Natural killer cell (primary cell): Measurements from ENCODE around the gene KRTDAP. TPM values are rescaled to one million over a fixed set of nuclear protein-coding genes. Genes with fewer than 3 reads are reported as not detected.

Experiments used
- ATAC-seq, 3 donors: fragments of 150-1000 bp in 2 of 3; fragments of 200-7000 bp in 1 of 3; cut with Tn5 transposase; 1 replicate in 1 of 3; 2 replicates in 2 of 3; pipeline ENCODE4 v1.10.0; 2021; ENCODE audit warnings: mild to moderate bottlenecking in 2 of 3, moderate library complexity in 2 of 3
- DNase-seq, 2 donors: peaks; one replicate each; pipeline versions ENCODE4 v3.0.0 to v3.0.0-alpha.2; 2013 to 2021; ENCODE audit warnings: mixed read lengths in 1 of 2
- H3K27ac ChIP-seq: one replicate; pipeline ENCODE4 v1.5.1; 2013; ENCODE audit warnings: mild to moderate bottlenecking, low read length
- H3K27me3 ChIP-seq: one replicate; pipeline ENCODE4 v1.6.1; 2013; ENCODE audit warnings: low read length; ENCODE audit not compliant: control insufficient read depth, insufficient read depth
- H3K36me3 ChIP-seq: one replicate; pipeline ENCODE4 v1.6.1; 2013; ENCODE audit warnings: low read length; ENCODE audit not compliant: control insufficient read depth, insufficient read depth
- H3K4me1 ChIP-seq: one replicate; pipeline ENCODE4 v1.6.1; 2013; ENCODE audit warnings: low read length; ENCODE audit not compliant: control insufficient read depth, insufficient read depth
- H3K4me3 ChIP-seq: one replicate; pipeline ENCODE4 v1.5.1; 2013; ENCODE audit warnings: low read length
- H3K9me3 ChIP-seq: one replicate; pipeline ENCODE4 v1.6.1; 2013; ENCODE audit warnings: low read length; ENCODE audit not compliant: control insufficient read depth, insufficient read depth
- H3K27ac Mint-ChIP-seq, 2 donors: one replicate each; pipeline ENCODE4 v1.8.0; 2022; ENCODE audit warnings: mild to moderate bottlenecking in 2 of 2, mixed read lengths in 2 of 2, moderate library complexity in 1 of 2
- H3K27me3 Mint-ChIP-seq, 2 donors: one replicate each; pipeline ENCODE4 v1.8.0; 2022; ENCODE audit warnings: low read depth in 2 of 2, mixed read lengths in 2 of 2
- H3K36me3 Mint-ChIP-seq: one replicate; pipeline ENCODE4 v1.8.0; 2022; ENCODE audit warnings: mixed read lengths
- H3K4me1 Mint-ChIP-seq, 2 donors: one replicate each; pipeline ENCODE4 v1.8.0; 2022; ENCODE audit warnings: mixed read lengths in 2 of 2
- H3K4me3 Mint-ChIP-seq: one replicate; pipeline ENCODE4 v1.8.0; 2022; ENCODE audit warnings: mild to moderate bottlenecking, moderate library complexity, mixed read lengths
- H3K9me3 Mint-ChIP-seq, 2 donors: one replicate each; pipeline ENCODE4 v1.8.0; 2022; ENCODE audit warnings: mixed read lengths in 2 of 2
- WGBS: methylation state at CpG from one replicate; pipeline ENCODE4 v1.1.7; 2013; ENCODE audit warnings: missing lambda C conversion rate; ENCODE audit not compliant: insufficient coverage; 5-methylcytosine and 5-hydroxymethylcytosine counted together
- intact Hi-C: fragments of 100-400 bp; cut with micrococcal nuclease; formaldehyde crosslinking; loops from one replicate; pipeline ENCODE4 v1.14.2; 2022
- total RNA-seq, 4 donors: library from RNA; stranded (reverse); fragments of 120-200 nt in 1 of 4; gene quantifications; one replicate each; pipeline versions ENCODE4 v1.2.3 to v1.2.4, GENCODE V29; 2013 to 2022
- TF ChIP-seq, protein P1 (sequence below): fragments of 200-600 bp; IDR thresholded peaks from one replicate; pipeline ENCODE4 v1.8.0; 2022; ENCODE audit warnings: antibody characterized with exemption

Gene KRTDAP
- total RNA-seq, 3 donors from 2014 or later (not counting 1 experiment from before 2014, with no cell fraction given): not detected

- ATAC-seq: no peak
- TF ChIP-seq, protein P1, sequence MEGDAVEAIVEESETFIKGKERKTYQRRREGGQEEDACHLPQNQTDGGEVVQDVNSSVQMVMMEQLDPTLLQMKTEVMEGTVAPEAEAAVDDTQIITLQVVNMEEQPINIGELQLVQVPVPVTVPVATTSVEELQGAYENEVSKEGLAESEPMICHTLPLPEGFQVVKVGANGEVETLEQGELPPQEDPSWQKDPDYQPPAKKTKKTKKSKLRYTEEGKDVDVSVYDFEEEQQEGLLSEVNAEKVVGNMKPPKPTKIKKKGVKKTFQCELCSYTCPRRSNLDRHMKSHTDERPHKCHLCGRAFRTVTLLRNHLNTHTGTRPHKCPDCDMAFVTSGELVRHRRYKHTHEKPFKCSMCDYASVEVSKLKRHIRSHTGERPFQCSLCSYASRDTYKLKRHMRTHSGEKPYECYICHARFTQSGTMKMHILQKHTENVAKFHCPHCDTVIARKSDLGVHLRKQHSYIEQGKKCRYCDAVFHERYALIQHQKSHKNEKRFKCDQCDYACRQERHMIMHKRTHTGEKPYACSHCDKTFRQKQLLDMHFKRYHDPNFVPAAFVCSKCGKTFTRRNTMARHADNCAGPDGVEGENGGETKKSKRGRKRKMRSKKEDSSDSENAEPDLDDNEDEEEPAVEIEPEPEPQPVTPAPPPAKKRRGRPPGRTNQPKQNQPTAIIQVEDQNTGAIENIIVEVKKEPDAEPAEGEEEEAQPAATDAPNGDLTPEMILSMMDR: no peak
- H3K4me3 Mint-ChIP-seq: no peak overlapping the region
- no peak overlapping the region for H3K4me3 ChIP-seq
- no peaks in the 10 kb centered on the region for H3K36me3 Mint-ChIP-seq
- no peaks in the 10 kb centered on the region for H3K36me3 ChIP-seq
- H3K9me3 ChIP-seq: no peaks in the 10 kb centered on the region
- H3K27ac ChIP-seq: no peak overlapping the region
- no peaks in the 10 kb centered on the region for H3K4me1 Mint-ChIP-seq
- WGBS: 73% methylated on average over 4 of the region's 4 CpGs
- H3K4me1 ChIP-seq: no peaks in the 10 kb centered on the region
- no peaks in the 10 kb centered on the region for H3K27me3 ChIP-seq
- H3K27me3 Mint-ChIP-seq: peaks cover 9 to 24% of the 10 kb centered on the region in 2 donors
- no peak for DNase-seq
- H3K27ac Mint-ChIP-seq: no peak overlapping the region
- intact Hi-C loops: no loop called here
- no peaks in the 10 kb centered on the region for H3K9me3 Mint-ChIP-seq
Measured at GRCh38 chr19:35525873-35526272, 35.6 kb upstream of the KRTDAP start.

DNA sequence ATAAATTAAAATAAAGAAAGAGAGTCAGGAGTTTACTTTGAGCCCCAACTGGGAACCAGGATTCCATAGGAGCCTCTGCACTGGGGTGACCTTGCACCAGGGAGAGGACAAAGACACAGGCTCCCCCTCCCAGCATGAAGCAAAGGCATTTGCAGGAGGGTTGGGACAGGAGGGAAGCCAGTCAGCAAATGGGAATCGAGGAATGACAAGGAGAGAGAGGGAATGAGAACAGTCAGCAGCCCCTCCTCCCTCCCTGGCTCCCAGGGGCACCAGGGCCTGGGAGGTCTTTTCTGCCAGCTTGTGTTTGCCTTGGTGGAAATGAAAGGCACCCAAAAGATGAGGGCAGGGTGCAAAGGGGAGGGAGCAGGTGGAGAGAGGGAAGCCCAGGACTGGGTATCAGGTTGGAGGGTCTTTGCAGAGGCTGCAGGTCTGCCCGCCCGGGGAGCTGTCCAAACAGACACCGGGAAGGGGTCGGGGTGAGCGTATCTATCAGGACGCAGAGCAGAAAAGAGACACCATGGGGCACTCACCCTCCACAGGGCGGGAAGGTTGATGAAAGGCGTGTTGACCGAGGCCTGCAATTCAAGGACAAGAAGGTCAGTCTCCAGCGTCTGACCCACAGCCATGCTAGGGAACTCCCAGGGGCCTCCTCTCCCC lies 34.0 kb upstream of the KRTDAP start:
- Mint-ChIP-seq H3K4me3 (no peak overlapping the region), H3K4me1 (no peaks in the 10 kb centered on the region), H3K36me3 (no peaks in the 10 kb centered on the region), H3K27me3 (peaks cover 14 to 21% of the 10 kb centered on the region in 2 donors), H3K9me3 (no peaks in the 10 kb centered on the region), H3K27ac (no peak overlapping the region)
- Histone ChIP-seq H3K4me1 (no peaks in the 10 kb centered on the region), H3K27me3 (no peaks in the 10 kb centered on the region), H3K9me3 (no peaks in the 10 kb centered on the region), H3K27ac (no peak overlapping the region), H3K36me3 (no peaks in the 10 kb centered on the region), H3K4me3 (no peak overlapping the region)
- DNase-seq: no peak
- intact Hi-C loops: no loop called here
- TF ChIP-seq, protein P1: no peak
- WGBS: 80% methylated on average over 11 of the region's 11 CpGs
- ATAC-seq: no peak

- Mint-ChIP-seq H3K27me3 (peaks cover 8 to 10% of the 10 kb centered on the region in 2 donors), H3K36me3 (no peaks in the 10 kb centered on the region), H3K9me3 (no peaks in the 10 kb centered on the region), H3K27ac (no peak overlapping the region), H3K4me1 (no peaks in the 10 kb centered on the region), H3K4me3 (no peak overlapping the region)
- H3K27ac ChIP-seq: no peak overlapping the region
- H3K4me3 ChIP-seq: no peak overlapping the region
- H3K9me3 ChIP-seq: no peaks in the 10 kb centered on the region
- no peaks in the 10 kb centered on the region for H3K4me1 ChIP-seq
- DNase-seq: no peak
- TF ChIP-seq, protein P1: no peak
- no peaks in the 10 kb centered on the region for H3K36me3 ChIP-seq
- intact Hi-C loops: no loop called here
- 88% methylated on average over 11 of the region's 12 CpGs for WGBS
- H3K27me3 ChIP-seq: no peaks in the 10 kb centered on the region
- ATAC-seq: no peak
Measured at GRCh38 chr19:35522745-35523327, 32.6 kb upstream of the KRTDAP start.
